ENCODE data around the gene MORN1. TPM values are rescaled to one million over a fixed set of nuclear protein-coding genes. Genes with fewer than 3 reads are reported as not detected.

The MORN1 gene
- total and polyA plus RNA-seq, 10 donors, result 1.9 to 13.5 (median 6.9) TPM

DNA sequence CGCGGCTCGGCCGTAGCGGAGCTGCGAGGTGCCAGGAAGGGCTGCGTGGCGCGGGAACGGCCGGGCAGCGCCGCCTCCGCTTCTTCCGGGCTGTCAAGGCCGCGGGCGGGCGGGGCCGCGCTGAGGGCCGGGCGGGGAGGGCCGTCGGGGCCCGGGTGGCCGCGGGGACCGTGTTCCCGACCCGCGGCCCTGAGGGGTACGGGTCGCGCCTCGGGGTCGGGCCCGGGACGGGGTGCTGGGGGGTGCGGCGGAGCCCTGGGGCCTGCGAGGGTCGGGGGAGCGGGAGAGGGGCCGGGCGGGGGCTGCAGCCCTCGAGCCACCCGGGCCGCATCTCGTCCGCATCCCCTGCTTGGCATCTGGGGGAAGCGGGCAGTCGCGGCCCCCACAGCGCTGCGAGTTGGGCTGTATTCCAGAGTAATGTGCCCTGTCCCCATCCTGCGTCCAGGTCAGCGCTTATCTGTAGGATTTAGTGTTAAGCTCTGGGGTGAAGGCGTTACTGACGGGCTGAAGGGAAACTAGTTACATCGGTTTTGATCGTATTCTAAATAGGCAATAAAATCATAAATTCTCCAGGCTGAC is 666 bp upstream of the MORN1 start:
- Histone ChIP-seq H3K4me1 (peaks cover 21 to 70% (median 46%) of the 10 kb centered on the region in 6 donors), H3K4me3 (peak overlapping the region; percentile 88 to 100 (median 96)), H3K27ac (peak overlapping the region; percentile 72 to 97 (median 92)), H3K36me3 (peaks cover 0 to 56% (median 26%) of the 10 kb centered on the region in 6 donors), H3K9me3 (no peaks in the 10 kb centered on the region), H3K27me3 (replicated peaks in 1 of 7) (no peaks in the 10 kb centered on the region)
- TF ChIP-seq, protein P1, sequence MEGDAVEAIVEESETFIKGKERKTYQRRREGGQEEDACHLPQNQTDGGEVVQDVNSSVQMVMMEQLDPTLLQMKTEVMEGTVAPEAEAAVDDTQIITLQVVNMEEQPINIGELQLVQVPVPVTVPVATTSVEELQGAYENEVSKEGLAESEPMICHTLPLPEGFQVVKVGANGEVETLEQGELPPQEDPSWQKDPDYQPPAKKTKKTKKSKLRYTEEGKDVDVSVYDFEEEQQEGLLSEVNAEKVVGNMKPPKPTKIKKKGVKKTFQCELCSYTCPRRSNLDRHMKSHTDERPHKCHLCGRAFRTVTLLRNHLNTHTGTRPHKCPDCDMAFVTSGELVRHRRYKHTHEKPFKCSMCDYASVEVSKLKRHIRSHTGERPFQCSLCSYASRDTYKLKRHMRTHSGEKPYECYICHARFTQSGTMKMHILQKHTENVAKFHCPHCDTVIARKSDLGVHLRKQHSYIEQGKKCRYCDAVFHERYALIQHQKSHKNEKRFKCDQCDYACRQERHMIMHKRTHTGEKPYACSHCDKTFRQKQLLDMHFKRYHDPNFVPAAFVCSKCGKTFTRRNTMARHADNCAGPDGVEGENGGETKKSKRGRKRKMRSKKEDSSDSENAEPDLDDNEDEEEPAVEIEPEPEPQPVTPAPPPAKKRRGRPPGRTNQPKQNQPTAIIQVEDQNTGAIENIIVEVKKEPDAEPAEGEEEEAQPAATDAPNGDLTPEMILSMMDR (IDR thresholded peaks at IDR 0.05 in 8 of 11, conservative IDR thresholded peaks at IDR 0.05 in 3 of 11), result no peak
- TF ChIP-seq POLR2AphosphoS5 (IDR thresholded peaks at IDR 0.05), result no peak
- TF ChIP-seq POLR2A (IDR thresholded peaks at IDR 0.05), result no peak
- 1 to 2% (median 1%) methylated on average over 15 to 62 of the region's 62 CpGs for WGBS, 5 donors
- intact Hi-C loops (cut with DNase I; ENCODE audit: low total_unique reads), result no loop called here
- no peak for DNase-seq

DNA sequence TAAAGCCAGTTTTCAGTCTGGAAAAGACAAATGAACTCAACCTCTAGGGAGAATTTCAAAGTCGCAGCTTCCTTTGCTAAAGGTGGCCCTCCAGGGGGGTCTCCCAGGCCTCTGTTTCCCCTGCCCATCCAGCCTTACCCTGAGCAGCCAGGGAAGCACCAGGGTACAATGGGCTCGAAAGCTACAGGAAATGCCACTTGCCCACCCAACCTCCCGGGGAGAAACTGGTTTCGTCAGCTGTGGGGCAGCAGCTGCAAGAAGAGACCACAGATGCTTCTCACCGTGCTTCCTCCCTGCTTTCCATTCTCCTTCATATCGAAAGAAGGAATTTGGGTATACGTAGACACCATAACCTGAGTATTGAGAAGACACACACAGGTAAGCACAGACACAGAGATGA is 1.7 kb downstream of the MORN1 start:
- TF ChIP-seq, protein P1 (IDR thresholded peaks at IDR 0.05 in 8 of 11, conservative IDR thresholded peaks at IDR 0.05 in 3 of 11), result no peak
- Histone ChIP-seq H3K36me3 (peaks cover 0 to 37% (median 6%) of the 10 kb centered on the region in 6 donors), H3K4me3 (no peak overlapping the region), H3K9me3 (no peaks in the 10 kb centered on the region), H3K27me3 (replicated peaks in 1 of 7) (no peaks in the 10 kb centered on the region), H3K27ac (no peak overlapping the region), H3K4me1 (peaks cover 21 to 47% (median 39%) of the 10 kb centered on the region in 6 donors)
- WGBS, 5 donors, result 63 to 80% (median 79%) methylated on average over 7 of the region's 7 CpGs
- peak; percentile 72 for DNase-seq
- intact Hi-C loops (cut with DNase I; ENCODE audit: low total_unique reads), result no loop called here

DNA sequence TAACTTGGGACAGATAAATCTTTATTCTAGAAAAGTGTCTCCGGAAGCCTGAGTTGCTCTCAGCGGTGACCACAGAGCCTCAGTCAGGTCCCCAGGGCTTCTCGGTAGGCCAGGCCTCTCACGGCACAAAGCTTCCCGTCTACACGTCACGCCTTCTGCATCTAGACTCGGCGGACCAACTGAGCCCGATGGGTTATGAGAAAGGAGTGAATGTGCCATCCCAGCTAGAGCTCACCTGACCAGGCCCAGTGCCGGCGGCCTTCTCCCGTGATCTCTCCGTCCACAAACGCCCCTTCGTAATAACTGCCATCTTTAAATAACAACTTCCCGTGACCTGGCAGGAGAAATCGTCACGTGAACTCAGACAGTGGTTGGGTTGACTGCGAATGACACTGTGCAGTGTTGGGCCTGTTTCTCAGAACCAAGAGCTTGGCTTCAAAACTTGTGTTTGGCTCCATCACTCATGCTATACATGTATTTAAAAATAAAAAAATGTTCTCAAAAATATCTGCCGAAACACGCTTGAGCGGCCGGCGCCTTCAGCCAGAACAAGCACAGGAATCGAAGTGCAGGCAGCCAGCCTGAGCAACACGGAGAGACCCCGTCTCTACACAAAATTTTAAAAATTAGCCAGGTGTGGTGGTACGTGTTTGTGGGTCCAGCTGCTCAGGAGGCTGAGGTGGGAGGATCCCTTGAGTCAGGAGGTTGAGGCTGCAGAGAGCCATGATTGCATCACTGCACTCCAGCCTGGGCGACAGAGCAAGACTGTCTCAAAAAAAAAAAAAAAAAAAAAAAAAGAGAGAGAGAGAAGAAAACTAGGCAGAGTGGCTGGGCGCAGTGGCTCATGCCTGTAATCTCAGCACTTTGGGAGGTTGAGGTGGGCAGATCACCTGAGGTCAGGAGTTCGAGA is 3.1 kb downstream of the MORN1 start:
- Histone ChIP-seq H3K4me3 (peak overlapping the region in 1 of 8 donors; percentile 5), H3K27me3 (replicated peaks in 1 of 7) (no peaks in the 10 kb centered on the region), H3K9me3 (no peaks in the 10 kb centered on the region), H3K27ac (peak overlapping the region in 4 of 8 donors; percentile 15 to 52 (median 22)), H3K4me1 (peaks cover 14 to 33% (median 25%) of the 10 kb centered on the region in 6 donors), H3K36me3 (peaks cover 0 to 23% (median 2%) of the 10 kb centered on the region in 6 donors)
- TF ChIP-seq, protein P1 (IDR thresholded peaks at IDR 0.05 in 8 of 11, conservative IDR thresholded peaks at IDR 0.05 in 3 of 11), result no peak
- TF ChIP-seq POLR2AphosphoS5 (IDR thresholded peaks at IDR 0.05) (no peak), POLR2A (IDR thresholded peaks at IDR 0.05) (no peak)
- DNase-seq, result peak; percentile 72
- WGBS, 5 donors, result 91 to 95% (median 91%) methylated on average over 32 of the region's 32 CpGs
- intact Hi-C loops (cut with DNase I; ENCODE audit: low total_unique reads), result no loop called here
